ENCODE measurements around the gene CD300E.

The CD300E gene

GRCh38 chr17:74601944-74602572, 21.5 kb downstream of the CD300E start:
- DNase-seq (ENCODE audit: low read depth) = no peak
- peak; percentile 86 for TF ChIP-seq CTCF (conservative IDR thresholded peaks at IDR 0.05; ENCODE audit: low read depth, low read length)
- no peak overlapping the region for H3K4me3 ChIP-seq (ENCODE audit: low read length)

GRCh38 chr17:74599448-74599939, 24.0 kb downstream of the CD300E start:
- no peak overlapping the region for H3K4me3 ChIP-seq (ENCODE audit: low read length)
- no peak for TF ChIP-seq CTCF (conservative IDR thresholded peaks at IDR 0.05; ENCODE audit: low read depth, low read length)
- DNase-seq (ENCODE audit: low read depth) = no peak

DNA sequence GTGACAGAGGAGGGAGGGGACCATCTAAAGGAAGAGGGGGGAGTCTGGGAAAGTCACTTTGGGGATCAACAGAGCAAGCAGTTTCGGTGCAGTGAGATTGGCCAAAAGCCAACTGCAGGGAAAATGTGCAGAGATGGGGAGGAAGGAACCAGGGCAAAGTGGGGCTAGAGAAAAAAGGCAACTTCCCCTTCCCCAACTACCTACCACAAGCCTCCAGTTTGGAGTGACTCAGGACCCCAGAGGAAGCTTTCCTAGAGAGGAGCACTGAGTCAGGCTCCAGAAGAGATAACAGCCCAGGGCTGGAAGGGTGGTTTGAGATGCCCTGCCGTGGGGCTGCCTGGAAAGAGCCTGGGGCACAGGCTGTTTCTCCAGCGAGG, 24.5 kb downstream of the CD300E start:
- no peak for DNase-seq (ENCODE audit: low read depth)
- TF ChIP-seq CTCF (conservative IDR thresholded peaks at IDR 0.05; ENCODE audit: low read depth, low read length) = no peak
- no peak overlapping the region for H3K4me3 ChIP-seq (ENCODE audit: low read length)

GRCh38 chr17:74598346-74599022, 25.1 kb downstream of the CD300E start:
- H3K4me3 ChIP-seq (ENCODE audit: low read length) = no peak overlapping the region
- no peak for TF ChIP-seq CTCF (conservative IDR thresholded peaks at IDR 0.05; ENCODE audit: low read depth, low read length)
- DNase-seq (ENCODE audit: low read depth) = no peak

GRCh38 chr17:74597069-74597790, 26.3 kb downstream of the CD300E start:
- TF ChIP-seq CTCF (conservative IDR thresholded peaks at IDR 0.05; ENCODE audit: low read depth, low read length) = no peak
- no peak for DNase-seq (ENCODE audit: low read depth)
- H3K4me3 ChIP-seq (ENCODE audit: low read length) = no peak overlapping the region

- TF ChIP-seq CTCF (conservative IDR thresholded peaks at IDR 0.05; ENCODE audit: low read depth, low read length) = no peak
- no peak for DNase-seq (ENCODE audit: low read depth)
- H3K4me3 ChIP-seq (ENCODE audit: low read length) = no peak overlapping the region
Observed at GRCh38 chr17:74595037-74595750, 28.3 kb downstream of the CD300E start.
